ENCODE results near the gene THAP7.

THAP7 gene

GRCh38 chr22:20996598-20997535 is 5.1 kb downstream of the THAP7 start:
- no peak overlapping the region for H3K4me3 ChIP-seq (ENCODE audit: low read length)
- TF ChIP-seq, protein P1, sequence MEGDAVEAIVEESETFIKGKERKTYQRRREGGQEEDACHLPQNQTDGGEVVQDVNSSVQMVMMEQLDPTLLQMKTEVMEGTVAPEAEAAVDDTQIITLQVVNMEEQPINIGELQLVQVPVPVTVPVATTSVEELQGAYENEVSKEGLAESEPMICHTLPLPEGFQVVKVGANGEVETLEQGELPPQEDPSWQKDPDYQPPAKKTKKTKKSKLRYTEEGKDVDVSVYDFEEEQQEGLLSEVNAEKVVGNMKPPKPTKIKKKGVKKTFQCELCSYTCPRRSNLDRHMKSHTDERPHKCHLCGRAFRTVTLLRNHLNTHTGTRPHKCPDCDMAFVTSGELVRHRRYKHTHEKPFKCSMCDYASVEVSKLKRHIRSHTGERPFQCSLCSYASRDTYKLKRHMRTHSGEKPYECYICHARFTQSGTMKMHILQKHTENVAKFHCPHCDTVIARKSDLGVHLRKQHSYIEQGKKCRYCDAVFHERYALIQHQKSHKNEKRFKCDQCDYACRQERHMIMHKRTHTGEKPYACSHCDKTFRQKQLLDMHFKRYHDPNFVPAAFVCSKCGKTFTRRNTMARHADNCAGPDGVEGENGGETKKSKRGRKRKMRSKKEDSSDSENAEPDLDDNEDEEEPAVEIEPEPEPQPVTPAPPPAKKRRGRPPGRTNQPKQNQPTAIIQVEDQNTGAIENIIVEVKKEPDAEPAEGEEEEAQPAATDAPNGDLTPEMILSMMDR (conservative IDR thresholded peaks at IDR 0.05; ENCODE audit: low read depth, low read length): no peak
- DNase-seq (ENCODE audit: low read depth): no peak

- no peak overlapping the region for H3K4me3 ChIP-seq (ENCODE audit: low read length)
- TF ChIP-seq, protein P1 (conservative IDR thresholded peaks at IDR 0.05; ENCODE audit: low read depth, low read length): no peak
- DNase-seq (ENCODE audit: low read depth): no peak
Observed at GRCh38 chr22:20996031-20996410, 5.9 kb downstream of the THAP7 start.

- no peak overlapping the region for H3K4me3 ChIP-seq (ENCODE audit: low read length)
- no peak for DNase-seq (ENCODE audit: low read depth)
- TF ChIP-seq, protein P1 (conservative IDR thresholded peaks at IDR 0.05; ENCODE audit: low read depth, low read length): no peak
Observed at GRCh38 chr22:20995329-20996030, 6.4 kb downstream of the THAP7 start.

DNA sequence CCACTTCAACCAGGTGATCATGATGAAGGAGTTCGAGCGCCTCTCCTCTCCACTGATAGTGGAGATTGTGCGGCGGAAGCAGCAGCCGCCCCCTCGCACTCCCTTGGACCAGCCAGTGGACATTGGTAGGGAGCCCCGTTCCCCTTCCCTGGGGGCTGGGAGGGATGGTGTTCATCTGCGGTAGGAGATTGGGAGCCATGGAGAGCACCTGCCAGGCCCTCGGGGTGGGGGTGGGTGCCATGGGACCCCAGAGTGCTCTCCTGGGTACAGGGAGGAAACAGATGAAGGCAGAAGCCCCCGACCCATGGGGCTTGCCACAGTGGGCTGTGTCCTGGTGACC is 7.0 kb downstream of the THAP7 start:
- TF ChIP-seq, protein P1 (conservative IDR thresholded peaks at IDR 0.05; ENCODE audit: low read depth, low read length): no peak
- DNase-seq (ENCODE audit: low read depth): no peak
- H3K4me3 ChIP-seq (ENCODE audit: low read length): no peak overlapping the region

DNA sequence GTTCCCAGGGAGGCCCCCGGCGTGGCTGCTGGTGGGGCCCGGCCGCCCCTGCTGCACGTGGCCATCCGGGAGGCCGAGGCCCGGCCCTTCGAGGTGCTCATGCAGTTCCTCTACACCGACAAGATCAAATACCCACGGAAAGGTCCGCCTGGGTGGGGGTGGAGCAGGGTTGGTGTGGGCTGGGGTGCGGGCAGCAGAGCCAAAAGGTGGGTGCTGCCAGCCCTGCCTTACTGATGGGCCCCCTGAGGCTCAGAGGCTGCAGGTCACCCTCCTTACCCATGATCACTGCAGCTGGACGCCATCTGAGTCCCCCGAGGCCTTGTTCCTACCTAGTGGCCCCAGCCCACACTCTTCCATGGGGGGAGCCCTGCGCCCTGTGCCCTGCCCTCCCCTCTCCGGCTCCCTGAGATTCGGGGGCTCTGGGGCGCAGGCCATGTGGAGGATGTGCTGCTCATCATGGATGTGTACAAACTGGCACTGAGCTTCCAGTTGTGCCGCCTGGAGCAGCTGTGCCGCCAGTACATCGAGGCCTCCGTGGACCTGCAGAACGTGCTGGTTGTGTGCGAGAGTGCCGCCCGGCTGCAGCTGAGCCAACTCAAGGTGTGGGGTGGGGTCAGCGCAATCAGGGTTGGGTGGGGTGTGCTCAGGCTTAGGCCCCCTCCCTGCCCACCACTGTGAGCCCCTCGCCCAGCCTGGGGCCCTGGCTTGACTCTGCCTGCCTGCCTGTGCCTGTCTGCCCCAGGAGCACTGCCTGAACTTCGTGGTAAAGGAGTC is 7.6 kb downstream of the THAP7 start:
- no peak for DNase-seq (ENCODE audit: low read depth)
- H3K4me3 ChIP-seq (ENCODE audit: low read length): no peak overlapping the region
- TF ChIP-seq, protein P1 (conservative IDR thresholded peaks at IDR 0.05; ENCODE audit: low read depth, low read length): no peak

- DNase-seq (ENCODE audit: low read depth): no peak
- TF ChIP-seq, protein P1 (conservative IDR thresholded peaks at IDR 0.05; ENCODE audit: low read depth, low read length): no peak
- H3K4me3 ChIP-seq (ENCODE audit: low read length): no peak overlapping the region
Observed at GRCh38 chr22:20993304-20994127, 8.4 kb downstream of the THAP7 start.
